ENCODE data around the gene ELN. TPM values are rescaled to one million over a fixed set of nuclear protein-coding genes. Genes with fewer than 3 reads are reported as not detected.

The ELN gene
- total and polyA plus RNA-seq, 2 donors (not counting 3 experiments of a cell fraction or from before 2014, with no cell fraction given), result 1.7 to 2.6 TPM

GRCh38 chr7:74115326-74115725, 87.4 kb downstream of the ELN start:
- Histone ChIP-seq H3K9me1 (replicated peaks; ENCODE audit: control insufficient read depth, extremely low read depth, insufficient read depth, low read length) (no peaks in the 10 kb centered on the region), H3K4me3 (replicated peaks in 1 of 3; ENCODE audit: insufficient read depth in 1 of 3, low read depth in 1 of 3, low read length in 3 of 3) (no peak overlapping the region), H3K4me1 (ENCODE audit: control insufficient read depth, extremely low read depth, insufficient read depth, low read length) (no peaks in the 10 kb centered on the region), H3K36me3 (ENCODE audit: control insufficient read depth in 2 of 2, extremely low read depth in 1 of 2, insufficient read depth in 2 of 2, low read length in 2 of 2) (peaks cover 3 to 29% of the 10 kb centered on the region in 2 experiments), H4K20me1 (replicated peaks; ENCODE audit: control insufficient read depth, extremely low read depth, insufficient read depth, low read length) (no peaks in the 10 kb centered on the region), H2AFZ (ENCODE audit: low read depth, low read length) (no peak overlapping the region), H3K9me3 (replicated peaks; ENCODE audit: control insufficient read depth, insufficient read depth, low read length) (no peaks in the 10 kb centered on the region), H3K27ac (ENCODE audit: insufficient read depth, low read depth, low read length) (no peak overlapping the region), H3K4me2 (ENCODE audit: insufficient read depth, low read length) (no peak overlapping the region), H3K27me3 (ENCODE audit: control insufficient read depth in 2 of 2, insufficient read depth in 2 of 2, low read length in 2 of 2) (no peaks in the 10 kb centered on the region), H3K79me2 (ENCODE audit: control insufficient read depth, insufficient read depth, low read length) (no peaks in the 10 kb centered on the region), H3K9ac (replicated peaks; ENCODE audit: extremely low read depth, insufficient read depth, low read length) (no peak overlapping the region)
- POLR2A ChIA-PET, result interaction anchor here (0.9 kb wide), 1 partner anchor 31 kb away, joined by 3 read pairs; no protein-coding TSS in a partner anchor
- FAIRE-seq (no peak), DNase-seq (ENCODE audit: low read depth, low spot score) (no peak)
- no peak for TF ChIP-seq POLR2AphosphoS5 (IDR thresholded peaks at IDR 0.05; ENCODE audit: insufficient read depth, low read depth, low read length)
- TF ChIP-seq CTCF (IDR thresholded peaks at IDR 0.05; ENCODE audit: extremely low read depth in 1 of 2, insufficient read depth in 1 of 2, low read depth in 1 of 2, low read length in 2 of 2), result no peak
- no peak for TF ChIP-seq EZH2 (IDR thresholded peaks at IDR 0.05; ENCODE audit: borderline replicate concordance, low read depth, low read length, severe bottlenecking)
- no peak for TF ChIP-seq MYC (IDR thresholded peaks at IDR 0.05; ENCODE audit: low read depth, low read length)
- no peak for TF ChIP-seq MAX (IDR thresholded peaks at IDR 0.05; ENCODE audit: insufficient read depth, insufficient read length)
- no peak for TF ChIP-seq FOS (IDR thresholded peaks at IDR 0.05; ENCODE audit: borderline replicate concordance, insufficient read depth, low read length)
- no peak for TF ChIP-seq POLR2A (IDR thresholded peaks at IDR 0.05; ENCODE audit: low read depth, low read length)
- no peak for TF ChIP-seq JUN (IDR thresholded peaks at IDR 0.05; ENCODE audit: borderline replicate concordance, insufficient read depth, insufficient read length, low read depth)
- no TSS peak for BruUV-seq (replicated peaks)
- CTCF ChIA-PET, result no interaction called here
- dilution Hi-C loops (cut with MboI; ENCODE audit: extremely low pct_ligation_motif_present, low sequenced_read_pairs), result no loop called here
- intact Hi-C loops (cut with micrococcal nuclease), result no loop called here

Data from endothelial cell of umbilical vein (primary cell).